ENCODE data around the gene ELMO3. TPM values are rescaled to one million over a fixed set of nuclear protein-coding genes. Genes with fewer than 3 reads are reported as not detected.
A peak's percentile ranks its signal among the peaks of the same experiment; 100 is the strongest.

The ELMO3 gene
- total and polyA plus RNA-seq, 2 of the 13 experiments (the other 11 are each of a cell fraction or from before 2014, with no cell fraction given): 2.6 to 4.0 TPM

DNA sequence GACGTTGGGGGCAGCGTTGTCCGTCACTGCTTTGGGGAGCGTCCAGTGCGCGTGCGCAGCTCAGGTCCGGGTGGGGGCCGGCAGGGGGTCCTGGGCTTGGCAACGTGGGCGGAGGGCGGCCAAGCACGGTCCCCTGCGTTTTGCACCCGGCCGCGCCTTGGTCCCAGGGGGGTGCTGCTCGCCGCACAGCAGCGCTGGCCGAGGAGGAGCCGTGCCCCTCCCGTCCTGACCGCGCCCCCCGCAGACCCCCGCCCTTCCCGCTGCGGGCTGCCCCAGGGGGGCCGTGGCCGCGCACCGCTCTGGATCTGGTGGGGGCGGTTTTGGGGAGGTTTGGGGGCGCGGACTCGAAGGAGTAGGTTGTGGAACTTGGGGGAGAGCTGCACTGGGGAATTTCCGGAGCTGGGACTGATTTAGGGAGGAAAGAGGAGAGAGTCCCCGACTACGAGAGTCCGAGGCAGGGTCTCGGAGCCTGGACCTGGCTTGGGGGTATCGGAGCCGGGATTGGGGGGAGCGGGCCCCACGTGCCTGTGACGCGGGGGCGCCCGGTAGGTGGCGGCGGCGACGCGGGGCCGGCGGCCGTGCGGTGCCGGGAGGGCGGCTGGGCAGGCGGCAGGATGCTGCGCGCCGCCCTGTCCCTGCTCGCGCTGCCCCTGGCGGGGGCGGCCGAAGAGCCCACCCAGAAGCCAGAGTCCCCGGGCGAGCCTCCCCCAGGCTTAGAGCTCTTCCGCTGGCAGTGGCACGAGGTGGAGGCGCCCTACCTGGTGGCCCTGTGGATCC, 49.7 kb downstream of the ELMO3 start, which contains the start of gene SLC9A5 (continued):
- TF ChIP-seq, protein P1, sequence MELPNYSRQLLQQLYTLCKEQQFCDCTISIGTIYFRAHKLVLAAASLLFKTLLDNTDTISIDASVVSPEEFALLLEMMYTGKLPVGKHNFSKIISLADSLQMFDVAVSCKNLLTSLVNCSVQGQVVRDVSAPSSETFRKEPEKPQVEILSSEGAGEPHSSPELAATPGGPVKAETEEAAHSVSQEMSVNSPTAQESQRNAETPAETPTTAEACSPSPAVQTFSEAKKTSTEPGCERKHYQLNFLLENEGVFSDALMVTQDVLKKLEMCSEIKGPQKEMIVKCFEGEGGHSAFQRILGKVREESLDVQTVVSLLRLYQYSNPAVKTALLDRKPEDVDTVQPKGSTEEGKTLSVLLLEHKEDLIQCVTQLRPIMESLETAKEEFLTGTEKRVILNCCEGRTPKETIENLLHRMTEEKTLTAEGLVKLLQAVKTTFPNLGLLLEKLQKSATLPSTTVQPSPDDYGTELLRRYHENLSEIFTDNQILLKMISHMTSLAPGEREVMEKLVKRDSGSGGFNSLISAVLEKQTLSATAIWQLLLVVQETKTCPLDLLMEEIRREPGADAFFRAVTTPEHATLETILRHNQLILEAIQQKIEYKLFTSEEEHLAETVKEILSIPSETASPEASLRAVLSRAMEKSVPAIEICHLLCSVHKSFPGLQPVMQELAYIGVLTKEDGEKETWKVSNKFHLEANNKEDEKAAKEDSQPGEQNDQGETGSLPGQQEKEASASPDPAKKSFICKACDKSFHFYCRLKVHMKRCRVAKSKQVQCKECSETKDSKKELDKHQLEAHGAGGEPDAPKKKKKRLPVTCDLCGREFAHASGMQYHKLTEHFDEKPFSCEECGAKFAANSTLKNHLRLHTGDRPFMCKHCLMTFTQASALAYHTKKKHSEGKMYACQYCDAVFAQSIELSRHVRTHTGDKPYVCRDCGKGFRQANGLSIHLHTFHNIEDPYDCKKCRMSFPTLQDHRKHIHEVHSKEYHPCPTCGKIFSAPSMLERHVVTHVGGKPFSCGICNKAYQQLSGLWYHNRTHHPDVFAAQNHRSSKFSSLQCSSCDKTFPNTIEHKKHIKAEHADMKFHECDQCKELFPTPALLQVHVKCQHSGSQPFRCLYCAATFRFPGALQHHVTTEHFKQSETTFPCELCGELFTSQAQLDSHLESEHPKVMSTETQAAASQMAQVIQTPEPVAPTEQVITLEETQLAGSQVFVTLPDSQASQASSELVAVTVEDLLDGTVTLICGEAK (IDR thresholded peaks at IDR 0.05): no peak
- TF ChIP-seq, protein P1 (CRISPR knock-in tag; IDR thresholded peaks at IDR 0.05): 0 out of 2 replicates have a peak, but pooled peaks have one; percentile 17
- TF ChIP-seq, protein P2, sequence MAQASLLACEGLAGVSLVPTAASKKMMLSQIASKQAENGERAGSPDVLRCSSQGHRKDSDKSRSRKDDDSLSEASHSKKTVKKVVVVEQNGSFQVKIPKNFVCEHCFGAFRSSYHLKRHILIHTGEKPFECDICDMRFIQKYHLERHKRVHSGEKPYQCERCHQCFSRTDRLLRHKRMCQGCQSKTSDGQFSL (CRISPR knock-in tag; IDR thresholded peaks at IDR 0.05): peak; percentile 72; the same call in 1 of the 2 replicates
- TF ChIP-seq ZNF83 (CRISPR knock-in tag; IDR thresholded peaks at IDR 0.05; ENCODE audit: borderline replicate concordance): 0 out of 2 replicates have a peak, but pooled peaks have one; percentile 50
- peak; percentile 48; the same call in 1 of the 2 replicates for TF ChIP-seq SAP130 (CRISPR knock-in tag; IDR thresholded peaks at IDR 0.05; ENCODE audit: low read depth)
- TF ChIP-seq GABPB1 (CRISPR knock-in tag; IDR thresholded peaks at IDR 0.05): peak; percentile 45; the same call in 1 of the 2 replicates
- peak; percentile 42; the same call in 1 of the 2 replicates for TF ChIP-seq HOXA3 (CRISPR knock-in tag; IDR thresholded peaks at IDR 0.05)
- TF ChIP-seq ARNT2 (CRISPR knock-in tag; IDR thresholded peaks at IDR 0.05; ENCODE audit: low read depth): peak; percentile 46; the same call in 1 of the 2 replicates
- TF ChIP-seq, protein P3, sequence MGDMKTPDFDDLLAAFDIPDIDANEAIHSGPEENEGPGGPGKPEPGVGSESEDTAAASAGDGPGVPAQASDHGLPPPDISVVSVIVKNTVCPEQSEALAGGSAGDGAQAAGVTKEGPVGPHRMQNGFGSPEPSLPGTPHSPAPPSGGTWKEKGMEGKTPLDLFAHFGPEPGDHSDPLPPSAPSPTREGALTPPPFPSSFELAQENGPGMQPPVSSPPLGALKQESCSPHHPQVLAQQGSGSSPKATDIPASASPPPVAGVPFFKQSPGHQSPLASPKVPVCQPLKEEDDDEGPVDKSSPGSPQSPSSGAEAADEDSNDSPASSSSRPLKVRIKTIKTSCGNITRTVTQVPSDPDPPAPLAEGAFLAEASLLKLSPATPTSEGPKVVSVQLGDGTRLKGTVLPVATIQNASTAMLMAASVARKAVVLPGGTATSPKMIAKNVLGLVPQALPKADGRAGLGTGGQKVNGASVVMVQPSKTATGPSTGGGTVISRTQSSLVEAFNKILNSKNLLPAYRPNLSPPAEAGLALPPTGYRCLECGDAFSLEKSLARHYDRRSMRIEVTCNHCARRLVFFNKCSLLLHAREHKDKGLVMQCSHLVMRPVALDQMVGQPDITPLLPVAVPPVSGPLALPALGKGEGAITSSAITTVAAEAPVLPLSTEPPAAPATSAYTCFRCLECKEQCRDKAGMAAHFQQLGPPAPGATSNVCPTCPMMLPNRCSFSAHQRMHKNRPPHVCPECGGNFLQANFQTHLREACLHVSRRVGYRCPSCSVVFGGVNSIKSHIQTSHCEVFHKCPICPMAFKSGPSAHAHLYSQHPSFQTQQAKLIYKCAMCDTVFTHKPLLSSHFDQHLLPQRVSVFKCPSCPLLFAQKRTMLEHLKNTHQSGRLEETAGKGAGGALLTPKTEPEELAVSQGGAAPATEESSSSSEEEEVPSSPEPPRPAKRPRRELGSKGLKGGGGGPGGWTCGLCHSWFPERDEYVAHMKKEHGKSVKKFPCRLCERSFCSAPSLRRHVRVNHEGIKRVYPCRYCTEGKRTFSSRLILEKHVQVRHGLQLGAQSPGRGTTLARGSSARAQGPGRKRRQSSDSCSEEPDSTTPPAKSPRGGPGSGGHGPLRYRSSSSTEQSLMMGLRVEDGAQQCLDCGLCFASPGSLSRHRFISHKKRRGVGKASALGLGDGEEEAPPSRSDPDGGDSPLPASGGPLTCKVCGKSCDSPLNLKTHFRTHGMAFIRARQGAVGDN (CRISPR knock-in tag; IDR thresholded peaks at IDR 0.05): peak; percentile 79
- TF ChIP-seq, protein P4, sequence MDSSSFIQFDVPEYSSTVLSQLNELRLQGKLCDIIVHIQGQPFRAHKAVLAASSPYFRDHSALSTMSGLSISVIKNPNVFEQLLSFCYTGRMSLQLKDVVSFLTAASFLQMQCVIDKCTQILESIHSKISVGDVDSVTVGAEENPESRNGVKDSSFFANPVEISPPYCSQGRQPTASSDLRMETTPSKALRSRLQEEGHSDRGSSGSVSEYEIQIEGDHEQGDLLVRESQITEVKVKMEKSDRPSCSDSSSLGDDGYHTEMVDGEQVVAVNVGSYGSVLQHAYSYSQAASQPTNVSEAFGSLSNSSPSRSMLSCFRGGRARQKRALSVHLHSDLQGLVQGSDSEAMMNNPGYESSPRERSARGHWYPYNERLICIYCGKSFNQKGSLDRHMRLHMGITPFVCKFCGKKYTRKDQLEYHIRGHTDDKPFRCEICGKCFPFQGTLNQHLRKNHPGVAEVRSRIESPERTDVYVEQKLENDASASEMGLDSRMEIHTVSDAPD (CRISPR knock-in tag; IDR thresholded peaks at IDR 0.05): peak; percentile 57; the same call in 1 of the 2 replicates
- TF ChIP-seq KLF15 (CRISPR knock-in tag; IDR thresholded peaks at IDR 0.05; ENCODE audit: borderline replicate concordance): 0 out of 2 replicates have a peak, but pooled peaks have one; percentile 40

Data from HepG2 (cell line).